ENCODE measurements around the gene PTGFR. TPM values are rescaled to one million over a fixed set of nuclear protein-coding genes. Genes with fewer than 3 reads are reported as not detected.

The PTGFR gene, protein sequence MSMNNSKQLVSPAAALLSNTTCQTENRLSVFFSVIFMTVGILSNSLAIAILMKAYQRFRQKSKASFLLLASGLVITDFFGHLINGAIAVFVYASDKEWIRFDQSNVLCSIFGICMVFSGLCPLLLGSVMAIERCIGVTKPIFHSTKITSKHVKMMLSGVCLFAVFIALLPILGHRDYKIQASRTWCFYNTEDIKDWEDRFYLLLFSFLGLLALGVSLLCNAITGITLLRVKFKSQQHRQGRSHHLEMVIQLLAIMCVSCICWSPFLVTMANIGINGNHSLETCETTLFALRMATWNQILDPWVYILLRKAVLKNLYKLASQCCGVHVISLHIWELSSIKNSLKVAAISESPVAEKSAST
- under 1 TPM; 0.11 to 0.60 (median 0.25) TPM for polyA plus RNA-seq (ENCODE audit: insufficient read length in 4 of 4)

GRCh38 chr1:78490861-78491450, at the start of gene PTGFR:
Gene PTGFR, plus strand, starts transcription at chr1:78490974. Its CDS starts 1,770 bp downstream, at chr1:78492744.
- peak in 1 of 4 donors; percentile 4 for DNase-seq (ENCODE audit: low read depth in 4 of 4, low spot score in 3 of 4)

DNA sequence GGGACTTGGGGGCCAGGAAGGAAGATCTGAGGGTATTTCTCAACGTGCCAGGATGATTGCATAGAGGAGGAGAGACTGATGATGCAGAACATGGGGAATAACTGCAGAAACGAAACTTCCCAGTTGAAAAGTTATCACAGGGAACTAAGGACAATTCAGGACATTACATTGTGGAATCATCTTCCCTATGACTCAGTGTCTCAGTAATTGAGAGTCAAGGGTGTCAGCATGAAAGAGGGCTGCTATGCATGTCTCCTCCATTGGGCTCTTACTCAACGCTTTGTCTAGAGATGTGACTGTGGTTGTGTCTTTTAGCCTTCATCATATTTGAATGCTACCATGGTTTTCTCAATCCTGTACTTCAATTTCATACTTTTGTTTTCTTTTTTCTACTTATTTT, 48.9 kb upstream of the PTGFR start:
- DNase-seq (ENCODE audit: low read depth in 4 of 4, low spot score in 3 of 4): no peak

DNA sequence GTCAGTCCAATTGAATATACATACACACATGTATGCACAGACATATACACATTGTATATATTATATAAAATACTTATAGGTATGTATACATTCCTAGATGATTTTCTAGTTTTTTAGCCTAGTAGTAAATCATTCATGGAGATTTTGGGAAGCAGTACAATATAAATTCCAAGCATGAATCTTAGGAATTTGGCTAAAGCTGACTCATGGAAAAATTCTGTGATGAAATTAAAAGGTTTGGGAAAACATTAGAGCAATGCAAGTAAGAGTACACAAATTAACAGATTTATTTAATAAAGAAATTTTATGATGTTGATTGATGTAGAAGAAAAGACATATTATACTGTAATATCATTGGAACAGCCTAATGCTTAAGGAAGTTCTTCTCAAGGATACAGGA, 43.7 kb upstream of the PTGFR start:
- DNase-seq (ENCODE audit: low read depth in 4 of 4, low spot score in 3 of 4): no peak

DNA sequence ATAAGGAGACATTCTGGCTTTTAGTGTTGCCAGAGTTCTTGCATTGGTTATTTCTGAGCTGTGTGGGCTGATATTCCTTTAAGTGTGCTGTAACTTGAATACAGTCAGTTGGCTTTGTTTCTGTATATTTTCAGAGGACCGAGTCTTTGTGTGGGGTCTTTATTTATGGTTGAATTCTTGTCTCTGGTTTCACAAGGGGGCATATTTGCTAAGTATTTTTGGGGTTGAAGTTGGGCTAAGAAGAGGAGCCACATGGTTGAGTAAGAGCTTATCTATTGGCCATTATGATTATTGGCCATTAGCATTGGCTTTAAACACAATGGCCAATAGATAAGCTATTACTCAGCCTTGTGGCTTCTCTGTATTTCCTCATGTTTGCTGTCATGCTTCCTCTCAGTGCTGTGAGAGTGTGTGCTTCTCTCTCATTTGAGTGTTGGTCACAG, 26.3 kb upstream of the PTGFR start:
- no peak for DNase-seq (ENCODE audit: low read depth in 4 of 4, low spot score in 3 of 4)

DNA sequence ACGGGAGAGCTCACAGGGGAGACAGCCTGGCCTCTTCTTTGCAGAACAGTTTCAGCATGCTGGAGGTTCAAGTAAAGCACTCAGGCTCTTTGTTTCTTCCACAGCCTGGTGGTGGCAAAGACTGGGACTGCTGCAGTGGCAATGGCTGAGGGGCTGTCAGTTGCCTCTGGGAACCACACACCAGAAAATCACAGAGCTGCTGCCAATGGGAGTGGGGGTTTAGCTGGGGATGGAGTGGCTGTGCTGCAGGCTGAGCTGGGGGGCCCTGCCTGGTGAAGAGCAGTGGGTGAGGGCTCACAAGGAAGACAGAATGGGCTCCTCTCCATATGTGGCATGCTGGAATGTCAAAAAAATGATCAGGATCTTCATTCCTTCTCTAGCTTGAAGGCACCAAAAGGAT, 25.6 kb upstream of the PTGFR start:
- DNase-seq (ENCODE audit: low read depth in 4 of 4, low spot score in 3 of 4): no peak

DNA sequence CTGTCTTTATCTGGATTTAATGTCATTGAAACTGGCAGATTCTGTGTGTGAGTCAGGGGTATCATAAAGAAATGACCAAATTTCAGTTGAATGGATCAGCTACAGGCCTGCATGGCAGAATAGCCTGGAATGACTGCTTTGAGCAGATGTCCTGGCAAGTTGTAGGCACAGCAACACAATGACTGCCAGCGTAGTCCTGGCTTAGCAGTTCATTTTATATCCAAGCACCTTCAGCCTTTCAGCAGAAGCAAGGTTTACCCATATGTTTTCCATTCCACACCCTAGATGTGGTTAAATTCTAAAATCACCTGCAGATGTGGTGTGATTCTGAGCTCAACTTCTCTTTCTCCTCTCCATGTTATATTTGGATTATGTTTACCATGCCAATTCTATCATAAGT, 22.3 kb upstream of the PTGFR start:
- no peak for DNase-seq (ENCODE audit: low read depth in 4 of 4, low spot score in 3 of 4)

DNA sequence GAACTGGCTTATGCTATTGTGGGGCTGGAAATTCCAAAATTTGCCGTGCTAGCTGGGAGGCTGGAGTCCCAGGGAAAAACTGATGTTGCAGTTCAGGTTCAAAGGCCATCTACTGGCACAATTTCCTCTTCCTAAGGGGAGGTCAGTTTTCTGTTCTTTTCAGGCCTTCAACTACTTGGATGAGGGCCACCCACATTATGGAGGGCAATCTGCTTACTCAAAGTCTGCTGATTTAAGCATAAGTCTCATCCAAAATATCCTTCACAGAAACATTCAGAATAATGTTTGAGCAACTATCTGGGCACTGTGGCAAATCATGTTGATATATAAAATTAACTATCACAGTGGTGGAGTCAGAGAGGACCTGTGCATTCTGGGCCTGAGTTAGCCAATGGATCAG, 21.2 kb upstream of the PTGFR start:
- no peak for DNase-seq (ENCODE audit: low read depth in 4 of 4, low spot score in 3 of 4)

DNA sequence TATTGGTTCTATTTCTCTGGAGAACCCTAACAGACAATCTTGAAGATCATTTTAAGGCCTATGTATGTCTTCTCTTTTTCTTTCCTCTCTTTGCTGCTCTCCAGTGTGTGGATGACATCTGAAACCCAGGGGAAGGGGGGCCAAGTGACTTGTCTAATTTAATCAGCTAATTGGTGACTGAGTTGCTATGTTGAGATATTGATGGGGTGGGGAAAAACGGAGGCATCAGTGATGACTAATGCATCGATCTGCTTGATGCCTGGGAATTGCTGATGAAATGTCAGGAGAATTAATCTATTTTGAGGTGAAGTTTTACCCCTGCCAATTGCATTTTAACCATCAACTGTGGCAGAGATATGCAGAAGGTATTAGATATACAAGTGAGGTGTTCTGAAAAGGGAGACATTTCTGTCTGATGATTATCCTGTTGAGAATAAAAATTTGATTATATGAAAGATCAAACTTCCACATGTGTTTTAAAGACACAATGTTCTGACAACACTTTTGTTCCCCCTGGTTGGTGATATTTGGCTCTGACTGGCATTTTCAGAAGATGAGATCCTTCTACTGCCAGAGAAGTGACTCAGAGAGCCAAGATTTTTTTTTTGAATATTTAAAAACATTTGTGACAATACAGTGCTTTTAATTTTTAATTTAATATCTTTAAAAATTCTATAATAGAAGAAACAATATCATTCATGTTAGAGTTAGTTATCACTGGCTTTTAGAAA, 18.7 kb upstream of the PTGFR start:
- no peak for DNase-seq (ENCODE audit: low read depth in 4 of 4, low spot score in 3 of 4)

DNA sequence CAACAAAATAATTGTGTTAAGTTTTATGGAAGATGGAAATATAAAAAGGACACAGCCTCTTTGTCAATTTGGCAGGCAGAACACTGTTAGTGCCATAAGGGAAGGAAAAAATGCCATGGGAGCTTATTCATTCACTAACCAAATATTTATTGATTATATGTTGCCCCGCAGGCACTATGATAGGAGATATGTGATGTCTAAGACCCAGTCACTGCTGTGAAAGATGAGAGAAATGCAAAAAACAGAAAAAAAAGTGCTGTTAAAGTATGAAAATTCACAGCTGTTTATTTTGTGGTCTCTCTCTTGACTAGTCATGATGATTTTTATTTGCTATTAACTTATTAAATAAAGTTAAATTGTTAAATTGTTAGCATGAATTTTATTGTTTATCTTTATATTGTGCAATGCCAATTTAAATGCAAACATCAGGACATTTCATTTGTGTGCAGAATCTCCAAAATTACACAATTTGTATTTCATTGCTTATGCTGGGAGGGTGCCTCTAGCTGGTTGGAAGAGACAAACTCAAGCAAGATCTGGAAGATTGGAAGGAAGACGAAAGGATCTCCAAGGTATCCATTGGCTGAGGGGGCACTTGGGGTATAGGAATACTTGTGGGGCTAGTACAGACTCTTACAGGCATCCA, 17.8 kb upstream of the PTGFR start:
- DNase-seq (ENCODE audit: low read depth in 4 of 4, low spot score in 3 of 4): no peak

DNA sequence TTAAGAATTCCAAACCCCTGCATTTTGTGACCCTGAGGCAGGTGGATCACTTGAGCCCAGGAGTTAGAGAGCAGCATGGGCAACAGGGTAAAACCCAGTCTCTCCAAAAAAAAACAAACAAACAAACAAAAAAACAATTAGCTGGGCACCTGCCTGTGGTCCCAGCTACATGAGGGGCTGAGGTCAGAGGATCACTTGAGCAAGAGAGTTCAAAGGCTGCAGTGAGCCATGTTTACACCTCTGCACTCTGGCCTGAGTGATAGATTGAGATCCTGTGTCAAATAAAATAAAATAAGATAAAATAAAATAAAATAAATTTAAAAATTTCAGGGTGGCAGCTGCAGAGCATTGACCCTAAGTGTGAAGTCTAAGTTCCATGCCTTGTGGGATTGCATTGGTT, 16.7 kb upstream of the PTGFR start:
- DNase-seq (ENCODE audit: low read depth in 4 of 4, low spot score in 3 of 4): no peak

GRCh38 chr1:78475888-78476610, 14.7 kb upstream of the PTGFR start:
- DNase-seq (ENCODE audit: low read depth in 4 of 4, low spot score in 3 of 4): no peak

- DNase-seq (ENCODE audit: low read depth in 4 of 4, low spot score in 3 of 4): no peak
Measured at GRCh38 chr1:78483903-78484302, 6.9 kb upstream of the PTGFR start.

DNA sequence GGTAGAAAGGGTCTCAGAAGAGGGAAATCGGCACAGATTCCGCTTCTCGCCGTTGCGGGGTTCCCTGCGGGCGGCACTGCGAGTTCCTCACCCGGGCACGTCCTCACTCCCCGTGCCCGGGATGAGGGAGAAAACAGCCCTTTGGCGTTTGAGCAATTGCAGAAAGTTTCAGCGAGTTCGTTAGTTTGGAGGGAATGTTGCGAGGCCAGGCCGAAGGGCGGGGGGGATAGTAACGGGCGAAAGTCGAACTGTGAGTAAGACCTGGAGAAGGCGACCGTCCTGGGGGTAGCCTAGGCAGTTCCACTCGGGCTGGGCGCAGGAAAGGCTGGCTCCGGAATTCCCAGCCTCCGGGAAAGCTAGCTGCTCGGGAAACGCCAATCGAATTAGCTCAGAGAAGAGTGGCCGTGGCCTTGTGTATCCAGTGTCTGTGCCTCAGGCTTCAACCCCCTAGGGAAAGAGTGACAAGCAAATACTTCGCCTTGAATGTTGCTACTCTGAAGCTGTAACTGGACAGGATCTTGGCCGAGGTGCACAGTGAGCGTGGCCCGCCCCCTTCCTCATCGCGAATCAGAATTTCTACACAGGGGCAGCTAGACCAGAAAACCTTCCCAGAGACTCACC, 787 bp downstream of the PTGFR start:
- DNase-seq (ENCODE audit: low read depth in 4 of 4, low spot score in 3 of 4): peak in 1 of 4 donors; percentile 4

GRCh38 chr1:78492386-78492950, 1.7 kb downstream of the PTGFR start:
- DNase-seq (ENCODE audit: low read depth in 4 of 4, low spot score in 3 of 4): no peak

DNA sequence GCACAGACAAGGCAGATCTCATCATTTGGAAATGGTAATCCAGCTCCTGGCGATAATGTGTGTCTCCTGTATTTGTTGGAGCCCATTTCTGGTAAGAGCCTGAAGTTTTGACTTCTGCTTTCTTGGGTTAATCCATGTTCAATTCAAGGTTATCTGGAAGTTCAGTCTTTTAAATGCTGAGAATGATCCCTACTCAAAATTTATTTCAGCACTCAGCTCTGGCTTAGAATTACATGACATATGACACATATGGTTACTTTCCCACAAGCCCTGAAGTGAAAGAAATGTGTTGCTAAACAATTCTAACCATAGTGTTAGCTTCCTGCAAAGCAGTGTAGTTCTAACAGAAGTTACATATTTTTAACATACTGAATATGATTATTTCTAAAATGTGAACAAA, 2.7 kb downstream of the PTGFR start:
- DNase-seq (ENCODE audit: low read depth in 4 of 4, low spot score in 3 of 4): no peak

DNA sequence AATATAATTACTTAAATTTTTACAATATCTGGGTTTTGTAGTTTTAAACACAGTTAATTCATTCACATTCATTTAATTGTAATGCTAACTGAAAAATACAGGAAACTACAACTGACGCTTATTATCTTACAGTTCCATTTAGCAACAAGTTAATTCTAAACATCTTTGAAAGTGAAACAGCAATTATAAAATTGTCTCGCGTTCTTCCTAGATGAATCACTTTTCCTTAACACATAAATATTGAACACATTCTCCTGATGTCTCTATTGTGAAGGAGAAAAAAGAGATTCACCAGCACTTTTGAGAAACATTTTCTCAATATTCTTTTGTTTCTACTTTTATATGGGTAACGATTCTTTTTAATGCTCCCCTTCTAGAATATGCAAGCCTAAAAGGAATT, 6.4 kb downstream of the PTGFR start:
- DNase-seq (ENCODE audit: low read depth in 4 of 4, low spot score in 3 of 4): no peak

DNA sequence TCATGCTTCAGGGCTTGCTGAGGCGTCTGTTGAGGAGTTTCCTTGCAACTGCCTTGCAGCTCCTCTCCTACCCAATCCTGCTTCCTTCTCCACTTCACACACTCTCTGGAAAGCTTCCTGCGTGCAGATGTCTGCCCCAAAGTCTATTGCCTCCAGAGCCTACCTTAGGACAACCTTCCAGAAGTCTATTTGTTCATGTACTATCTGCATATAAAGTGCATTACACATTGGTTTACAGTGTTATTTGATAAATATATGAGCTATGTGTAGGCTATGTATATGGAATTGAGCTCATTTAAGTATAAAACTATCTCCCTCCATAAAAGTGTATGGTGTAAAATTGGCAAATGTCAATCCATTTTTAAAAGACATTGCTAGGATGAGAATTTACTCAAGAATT, 9.8 kb downstream of the PTGFR start:
- DNase-seq (ENCODE audit: low read depth in 4 of 4, low spot score in 3 of 4): no peak

DNA sequence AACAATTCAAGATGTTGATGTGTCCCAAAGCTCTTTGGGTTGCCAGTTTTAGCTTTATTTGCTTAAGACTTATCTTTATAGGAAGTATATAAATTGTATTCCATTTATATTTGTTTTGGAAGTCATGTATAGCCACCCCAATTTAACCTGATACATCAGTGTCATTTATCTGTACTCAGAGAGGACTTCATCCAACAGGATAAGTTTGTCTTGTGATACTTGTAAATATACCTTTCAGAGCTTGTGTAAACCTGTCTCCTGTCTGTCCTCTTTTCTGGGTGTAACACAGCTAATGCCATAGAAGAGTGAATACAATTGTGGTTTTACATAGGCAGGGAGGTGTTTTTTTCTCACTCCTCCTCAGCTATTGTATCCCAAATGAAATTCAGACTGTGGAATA, 10.4 kb downstream of the PTGFR start:
- DNase-seq (ENCODE audit: low read depth in 4 of 4, low spot score in 3 of 4): no peak

GRCh38 chr1:78511334-78511733, 20.6 kb downstream of the PTGFR start:
- no peak for DNase-seq (ENCODE audit: low read depth in 4 of 4, low spot score in 3 of 4)

DNA sequence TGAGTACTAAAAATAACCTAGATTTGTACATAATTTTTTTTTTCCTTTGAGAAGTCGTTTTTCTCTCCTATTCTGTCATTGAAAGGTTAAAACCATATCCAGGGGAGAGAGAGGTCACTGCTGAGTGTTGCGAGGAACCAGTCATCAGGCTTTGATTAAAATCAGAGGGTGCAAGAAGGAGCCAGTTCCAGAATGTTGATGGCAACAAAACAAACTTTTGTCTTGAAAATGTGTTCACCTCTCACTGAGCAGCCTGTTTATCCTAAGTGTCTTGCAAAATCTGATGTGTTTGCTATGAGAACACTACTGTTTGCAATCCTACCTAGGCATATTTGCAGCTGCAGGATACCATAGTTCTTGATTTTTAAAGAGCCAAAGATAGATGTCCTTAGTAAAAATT, 25.9 kb downstream of the PTGFR start:
- no peak for DNase-seq (ENCODE audit: low read depth in 4 of 4, low spot score in 3 of 4)
